Measurements from ENCODE around the gene SUPT4H1. TPM values are rescaled to one million over a fixed set of nuclear protein-coding genes. Genes with fewer than 3 reads are reported as not detected.

Gene SUPT4H1
- total RNA-seq, 1 experiment from 2014 or later: 74.8 TPM

DNA sequence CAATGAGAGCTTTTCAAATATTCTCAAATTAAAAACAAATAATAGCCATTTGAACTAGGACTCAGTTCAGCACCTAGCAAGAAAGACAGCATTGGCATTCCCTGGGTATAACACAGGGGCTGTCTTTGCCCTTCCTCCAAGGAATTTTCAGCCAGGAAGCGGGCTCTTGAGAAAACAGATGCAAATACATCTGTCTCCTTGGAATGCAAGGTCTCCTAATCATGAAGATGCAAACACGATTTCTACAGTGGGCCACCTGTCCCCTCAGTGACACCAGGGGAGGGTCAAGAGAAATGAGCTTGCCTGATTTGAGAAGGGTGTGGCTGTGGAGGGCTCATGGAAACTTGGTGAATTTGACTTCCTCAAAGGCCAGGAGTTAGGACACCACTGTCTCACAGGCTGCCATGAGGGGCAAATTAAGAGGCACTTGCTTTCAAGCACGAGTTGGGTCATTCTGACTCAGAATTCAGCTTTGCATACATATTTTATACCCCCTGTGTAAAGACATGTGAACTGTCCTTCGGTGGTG, 24.5 kb upstream of the SUPT4H1 start:
- 0 out of 2 replicates have a peak, but pooled peaks cover 5% of the 10 kb centered on the region for H3F3A ChIP-seq (ENCODE audit: insufficient read depth, low read depth)
- POLR2A ChIA-PET (ENCODE audit: unreplicated experiment): no interaction called here
- H3K27ac ChIP-seq: no peak overlapping the region
- peaks cover 11% of the 10 kb centered on the region for H3K27me3 ChIP-seq (ENCODE audit: insufficient read depth, low read depth)
- peaks cover 23% of the 10 kb centered on the region for H3K4me1 ChIP-seq (replicated peaks; ENCODE audit: insufficient read depth)
- intact Hi-C loops (cut with micrococcal nuclease; ENCODE audit: unreplicated experiment): loop anchor here (2.0 kb wide), 2 partner anchors 14 to 24 kb away; partner anchors contain the start of gene SUPT4H1
- no TSS peak for BruUV-seq (replicated peaks)
- no peaks in the 10 kb centered on the region for H3K9me3 ChIP-seq (ENCODE audit: insufficient read depth, low read depth)
- CTCF ChIA-PET: no interaction called here
- DNase-seq: no peak
- peak overlapping the region; percentile 29 for H3K4me2 ChIP-seq
- H2AFZ ChIP-seq: no peak overlapping the region
- no peaks in the 10 kb centered on the region for H3K9me2 ChIP-seq (ENCODE audit: insufficient read depth)
- no peaks in the 10 kb centered on the region for H4K20me1 ChIP-seq (ENCODE audit: insufficient read depth)
- TF ChIP-seq EZH2 (IDR thresholded peaks at IDR 0.05; ENCODE audit: low read depth): no peak
- TF ChIP-seq, protein P1, sequence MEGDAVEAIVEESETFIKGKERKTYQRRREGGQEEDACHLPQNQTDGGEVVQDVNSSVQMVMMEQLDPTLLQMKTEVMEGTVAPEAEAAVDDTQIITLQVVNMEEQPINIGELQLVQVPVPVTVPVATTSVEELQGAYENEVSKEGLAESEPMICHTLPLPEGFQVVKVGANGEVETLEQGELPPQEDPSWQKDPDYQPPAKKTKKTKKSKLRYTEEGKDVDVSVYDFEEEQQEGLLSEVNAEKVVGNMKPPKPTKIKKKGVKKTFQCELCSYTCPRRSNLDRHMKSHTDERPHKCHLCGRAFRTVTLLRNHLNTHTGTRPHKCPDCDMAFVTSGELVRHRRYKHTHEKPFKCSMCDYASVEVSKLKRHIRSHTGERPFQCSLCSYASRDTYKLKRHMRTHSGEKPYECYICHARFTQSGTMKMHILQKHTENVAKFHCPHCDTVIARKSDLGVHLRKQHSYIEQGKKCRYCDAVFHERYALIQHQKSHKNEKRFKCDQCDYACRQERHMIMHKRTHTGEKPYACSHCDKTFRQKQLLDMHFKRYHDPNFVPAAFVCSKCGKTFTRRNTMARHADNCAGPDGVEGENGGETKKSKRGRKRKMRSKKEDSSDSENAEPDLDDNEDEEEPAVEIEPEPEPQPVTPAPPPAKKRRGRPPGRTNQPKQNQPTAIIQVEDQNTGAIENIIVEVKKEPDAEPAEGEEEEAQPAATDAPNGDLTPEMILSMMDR (conservative IDR thresholded peaks at IDR 0.05): no peak
- no peaks in the 10 kb centered on the region for H3K36me3 ChIP-seq (ENCODE audit: low read depth)
- H3K4me3 ChIP-seq: no peak overlapping the region
- no peaks in the 10 kb centered on the region for H3K79me2 ChIP-seq (ENCODE audit: low read depth)

DNA sequence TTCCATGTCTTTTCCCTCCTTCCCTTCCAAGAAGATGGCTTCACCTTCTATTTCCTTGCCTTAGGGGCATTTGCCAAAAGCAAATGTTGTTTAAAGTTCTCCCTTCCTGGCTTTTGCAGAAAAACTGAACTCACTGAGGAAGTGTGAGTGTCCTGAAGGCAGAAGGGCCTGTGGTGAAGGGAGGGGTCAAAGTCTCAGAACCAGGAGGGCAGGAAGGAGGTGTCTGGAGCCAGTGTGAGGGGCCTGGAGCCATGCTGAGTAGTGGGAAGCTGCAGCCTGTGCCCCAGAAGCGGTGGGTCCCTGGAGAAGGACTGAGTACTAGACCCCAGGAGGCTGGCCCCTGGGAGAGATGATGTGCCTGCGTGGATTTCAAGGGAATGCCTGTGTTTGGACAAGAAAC, 23.8 kb upstream of the SUPT4H1 start:
- H3K27ac ChIP-seq: no peak overlapping the region
- H3K9me3 ChIP-seq (ENCODE audit: insufficient read depth, low read depth): no peaks in the 10 kb centered on the region
- no peak overlapping the region for H3K4me2 ChIP-seq
- H2AFZ ChIP-seq: no peak overlapping the region
- intact Hi-C loops (cut with micrococcal nuclease; ENCODE audit: unreplicated experiment): loop anchor here (2.0 kb wide), 2 partner anchors 15 to 23 kb away; partner anchors contain the start of gene SUPT4H1
- H3K4me3 ChIP-seq: no peak overlapping the region
- no TSS peak for BruUV-seq (replicated peaks)
- H3F3A ChIP-seq (ENCODE audit: insufficient read depth, low read depth): 0 out of 2 replicates have a peak, but pooled peaks cover 5% of the 10 kb centered on the region
- ChIA-PET POLR2A (ENCODE audit: unreplicated experiment) (no interaction called here), CTCF (no interaction called here)
- H3K27me3 ChIP-seq (ENCODE audit: insufficient read depth, low read depth): peaks cover 10% of the 10 kb centered on the region
- no peaks in the 10 kb centered on the region for H3K79me2 ChIP-seq (ENCODE audit: low read depth)
- H3K36me3 ChIP-seq (ENCODE audit: low read depth): no peaks in the 10 kb centered on the region
- H3K4me1 ChIP-seq (replicated peaks; ENCODE audit: insufficient read depth): peaks cover 23% of the 10 kb centered on the region
- no peaks in the 10 kb centered on the region for H4K20me1 ChIP-seq (ENCODE audit: insufficient read depth)
- no peak for TF ChIP-seq EZH2 (IDR thresholded peaks at IDR 0.05; ENCODE audit: low read depth)
- TF ChIP-seq, protein P1 (conservative IDR thresholded peaks at IDR 0.05): no peak
- H3K9me2 ChIP-seq (ENCODE audit: insufficient read depth): no peaks in the 10 kb centered on the region
- DNase-seq: no peak

DNA sequence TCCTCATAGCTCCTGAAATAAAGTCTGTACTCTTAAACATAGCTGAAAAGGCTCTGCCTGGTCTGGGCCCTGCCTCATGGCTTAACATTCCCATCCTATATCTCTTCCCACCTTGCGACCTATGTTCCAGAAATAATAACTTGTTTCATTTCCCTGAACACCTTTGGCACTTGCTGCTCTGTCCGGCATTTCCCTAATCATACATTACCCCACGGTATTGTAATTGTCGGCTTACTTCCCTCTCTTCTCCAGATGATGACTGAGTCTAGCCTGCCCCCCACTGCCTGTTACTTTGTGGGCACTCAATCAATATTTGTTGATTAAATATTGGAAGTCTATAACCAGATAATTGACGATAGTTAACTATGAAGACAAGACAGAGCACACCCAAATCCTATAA, 23.3 kb upstream of the SUPT4H1 start:
- ChIA-PET POLR2A (ENCODE audit: unreplicated experiment) (no interaction called here), CTCF (no interaction called here)
- no peaks in the 10 kb centered on the region for H3K79me2 ChIP-seq (ENCODE audit: low read depth)
- peaks cover 8% of the 10 kb centered on the region; the same call in 1 of the 2 replicates for H3K27me3 ChIP-seq (ENCODE audit: insufficient read depth, low read depth)
- no peak for TF ChIP-seq EZH2 (IDR thresholded peaks at IDR 0.05; ENCODE audit: low read depth)
- TF ChIP-seq, protein P1 (conservative IDR thresholded peaks at IDR 0.05): no peak
- no peaks in the 10 kb centered on the region for H3K36me3 ChIP-seq (ENCODE audit: low read depth)
- no peaks in the 10 kb centered on the region for H4K20me1 ChIP-seq (ENCODE audit: insufficient read depth)
- H2AFZ ChIP-seq: no peak overlapping the region
- H3K4me3 ChIP-seq: no peak overlapping the region
- no peak overlapping the region for H3K27ac ChIP-seq
- intact Hi-C loops (cut with micrococcal nuclease; ENCODE audit: unreplicated experiment): no loop called here
- no peak overlapping the region for H3K4me2 ChIP-seq
- H3F3A ChIP-seq (ENCODE audit: insufficient read depth, low read depth): 0 out of 2 replicates have a peak, but pooled peaks cover 5% of the 10 kb centered on the region
- no peak for DNase-seq
- peaks cover 23% of the 10 kb centered on the region for H3K4me1 ChIP-seq (replicated peaks; ENCODE audit: insufficient read depth)
- H3K9me2 ChIP-seq (ENCODE audit: insufficient read depth): no peaks in the 10 kb centered on the region
- no peaks in the 10 kb centered on the region for H3K9me3 ChIP-seq (ENCODE audit: insufficient read depth, low read depth)
- no TSS peak for BruUV-seq (replicated peaks)
